ENCODE results near the gene RBM24. TPM values are rescaled to one million over a fixed set of nuclear protein-coding genes. Genes with fewer than 3 reads are reported as not detected.

Gene RBM24
- total and polyA plus RNA-seq, 10 of the 15 experiments (the other 5 are each of a cell fraction or from before 2014, with no cell fraction given) = 0.08 to 0.09 (median 0.09) TPM; not detected in 7

DNA sequence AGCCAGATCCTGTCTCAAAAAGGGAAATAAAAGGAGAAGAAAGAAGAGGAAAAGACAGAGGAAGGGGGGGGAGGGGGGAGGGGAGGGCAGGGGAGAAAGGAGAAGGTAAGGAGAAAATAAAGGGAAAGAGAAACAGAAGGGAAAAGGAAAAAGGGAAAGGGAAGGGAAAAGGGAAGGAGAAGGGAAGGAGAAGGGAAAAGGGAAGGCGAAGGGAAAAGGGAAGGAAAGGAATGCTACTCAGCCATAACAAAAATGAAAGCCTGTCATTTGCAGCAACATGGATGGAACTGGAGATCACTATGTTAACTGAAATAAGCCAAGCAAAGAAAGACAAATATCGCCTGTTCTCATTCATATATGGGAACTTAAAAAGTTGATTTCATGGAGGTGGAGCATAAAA is 22.3 kb downstream of the RBM24 start:
- Histone ChIP-seq H3K27me3 (replicated peaks in 1 of 2; ENCODE audit: control insufficient read depth in 2 of 2, insufficient read depth in 2 of 2, low read length in 1 of 2) (no peaks in the 10 kb centered on the region), H3K9me3 (replicated peaks; ENCODE audit: control insufficient read depth, insufficient read depth, low read length) (no peaks in the 10 kb centered on the region), H4K20me1 (ENCODE audit: control insufficient read depth, insufficient read depth) (no peaks in the 10 kb centered on the region), H3K4me2 (ENCODE audit: control insufficient read depth, insufficient read depth) (no peak overlapping the region), H3K79me2 (ENCODE audit: control insufficient read depth, insufficient read depth, low read length) (no peaks in the 10 kb centered on the region), H3K36me3 (ENCODE audit: control insufficient read depth in 2 of 2, insufficient read depth in 2 of 2, low read length in 1 of 2) (no peaks in the 10 kb centered on the region), H3K4me1 (ENCODE audit: control insufficient read depth, insufficient read depth, low read length) (no peaks in the 10 kb centered on the region), H2AFZ (ENCODE audit: control insufficient read depth, low read depth, low read length) (no peak overlapping the region), H3K27ac (ENCODE audit: control insufficient read depth, insufficient read depth) (no peak overlapping the region), H3K9ac (ENCODE audit: control insufficient read depth, insufficient read depth, low read length) (no peak overlapping the region), H3K4me3 (no peak overlapping the region)
- intact Hi-C loops (cut with micrococcal nuclease; ENCODE audit: unreplicated experiment) (no loop called here), in situ Hi-C loops (cut with MboI) (no loop called here)
- ATAC-seq (no peak), DNase-seq (ENCODE audit: low read depth, low spot score) (peak; percentile 1), FAIRE-seq (no peak)
- ChIA-PET CTCF (interaction anchor here (0.6 kb wide), 1 partner anchor 498 kb away, joined by 4 read pairs; no protein-coding TSS in a partner anchor), RAD21 (ENCODE audit: unreplicated experiment) (no interaction called here), POLR2A (no interaction called here), SMC1A (ENCODE audit: uncharacterized antibody, unreplicated experiment) (no interaction called here)
- BruUV-seq (replicated peaks) = no TSS peak
- WGBS (ENCODE audit: insufficient coverage, insufficient replicate concordance, low lambda C conversion rate, missing lambda C conversion rate) = 55% methylated on average over 2 of the region's 2 CpGs
- no peak for TF ChIP-seq EZH2 (IDR thresholded peaks at IDR 0.05; ENCODE audit: borderline replicate concordance, control insufficient read depth, low read depth, low read length)
- TF ChIP-seq RFX5 (IDR thresholded peaks at IDR 0.05; ENCODE audit: low read depth, low read length) = no peak
- TF ChIP-seq CBX5 (IDR thresholded peaks at IDR 0.05; ENCODE audit: low read depth) = no peak
- TF ChIP-seq TCF12 (IDR thresholded peaks at IDR 0.05; ENCODE audit: low read depth, low read length) = no peak
- no peak for TF ChIP-seq SIX5 (IDR thresholded peaks at IDR 0.05; ENCODE audit: low read depth, low read length, severe bottlenecking)
- TF ChIP-seq, protein P1, sequence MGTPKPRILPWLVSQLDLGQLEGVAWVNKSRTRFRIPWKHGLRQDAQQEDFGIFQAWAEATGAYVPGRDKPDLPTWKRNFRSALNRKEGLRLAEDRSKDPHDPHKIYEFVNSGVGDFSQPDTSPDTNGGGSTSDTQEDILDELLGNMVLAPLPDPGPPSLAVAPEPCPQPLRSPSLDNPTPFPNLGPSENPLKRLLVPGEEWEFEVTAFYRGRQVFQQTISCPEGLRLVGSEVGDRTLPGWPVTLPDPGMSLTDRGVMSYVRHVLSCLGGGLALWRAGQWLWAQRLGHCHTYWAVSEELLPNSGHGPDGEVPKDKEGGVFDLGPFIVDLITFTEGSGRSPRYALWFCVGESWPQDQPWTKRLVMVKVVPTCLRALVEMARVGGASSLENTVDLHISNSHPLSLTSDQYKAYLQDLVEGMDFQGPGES (IDR thresholded peaks at IDR 0.05) = no peak
- TF ChIP-seq, protein P2, sequence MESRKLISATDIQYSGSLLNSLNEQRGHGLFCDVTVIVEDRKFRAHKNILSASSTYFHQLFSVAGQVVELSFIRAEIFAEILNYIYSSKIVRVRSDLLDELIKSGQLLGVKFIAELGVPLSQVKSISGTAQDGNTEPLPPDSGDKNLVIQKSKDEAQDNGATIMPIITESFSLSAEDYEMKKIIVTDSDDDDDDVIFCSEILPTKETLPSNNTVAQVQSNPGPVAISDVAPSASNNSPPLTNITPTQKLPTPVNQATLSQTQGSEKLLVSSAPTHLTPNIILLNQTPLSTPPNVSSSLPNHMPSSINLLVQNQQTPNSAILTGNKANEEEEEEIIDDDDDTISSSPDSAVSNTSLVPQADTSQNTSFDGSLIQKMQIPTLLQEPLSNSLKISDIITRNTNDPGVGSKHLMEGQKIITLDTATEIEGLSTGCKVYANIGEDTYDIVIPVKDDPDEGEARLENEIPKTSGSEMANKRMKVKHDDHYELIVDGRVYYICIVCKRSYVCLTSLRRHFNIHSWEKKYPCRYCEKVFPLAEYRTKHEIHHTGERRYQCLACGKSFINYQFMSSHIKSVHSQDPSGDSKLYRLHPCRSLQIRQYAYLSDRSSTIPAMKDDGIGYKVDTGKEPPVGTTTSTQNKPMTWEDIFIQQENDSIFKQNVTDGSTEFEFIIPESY (IDR thresholded peaks at IDR 0.05) = no peak
- no peak for TF ChIP-seq IRF4 (IDR thresholded peaks at IDR 0.05; ENCODE audit: low read depth, low read length)
- no peak for TF ChIP-seq HCFC1 (IDR thresholded peaks at IDR 0.05; ENCODE audit: low read length)

All from GM12878 (cell line).